GM11168 (cell line): ENCODE measurements around the gene C1QC.

ENCODE experiments used
- in situ Hi-C: fragments of 300-500 bp; cut with MboI; formaldehyde crosslinking; loops from one replicate; pipeline ENCODE4 v1.12.0; 2022; ENCODE audit warnings: low sequenced_read_pairs; ENCODE audit not compliant: unreplicated experiment

The C1QC gene

GRCh38 chr1:22618056-22618455 is 25.4 kb upstream of the C1QC start:
- in situ Hi-C loops = no loop called here

GRCh38 chr1:22619252-22619651 is 24.2 kb upstream of the C1QC start:
- in situ Hi-C loops = no loop called here

GRCh38 chr1:22619798-22620197 is 23.6 kb upstream of the C1QC start:
- in situ Hi-C loops = no loop called here

GRCh38 chr1:22621761-22622160 is 21.7 kb upstream of the C1QC start:
- in situ Hi-C loops = no loop called here

- in situ Hi-C loops = loop anchor here (25.0 kb wide), 1 partner anchor 488 kb away; the partner anchor contains the start of gene WNT4
These were observed 18.0 kb upstream of the C1QC start for GRCh38 chr1:22625262-22625925.

- in situ Hi-C loops = loop anchor here (25.0 kb wide), 1 partner anchor 489 kb away; the partner anchor contains the start of gene WNT4
These were observed 16.9 kb upstream of the C1QC start for GRCh38 chr1:22626237-22627157.

GRCh38 chr1:22627331-22627730 is 16.1 kb upstream of the C1QC start:
- in situ Hi-C loops = loop anchor here (25.0 kb wide), 1 partner anchor 490 kb away; the partner anchor contains the start of gene WNT4

GRCh38 chr1:22628698-22629444 is 14.6 kb upstream of the C1QC start:
- in situ Hi-C loops = loop anchor here (25.0 kb wide), 1 partner anchor 492 kb away; the partner anchor contains the start of gene WNT4

- in situ Hi-C loops = loop anchor here (5.0 to 25.0 kb wide), 2 partner anchors 203 to 493 kb away; partner anchors contain the start of gene WNT4
These were observed 13.5 kb upstream of the C1QC start for GRCh38 chr1:22629886-22630285.

GRCh38 chr1:22633697-22634463 is 9.6 kb upstream of the C1QC start:
- in situ Hi-C loops = loop anchor here (5.0 to 25.0 kb wide), 2 partner anchors 207 to 497 kb away; partner anchors contain the start of gene WNT4

GRCh38 chr1:22635436-22635835 is 8.0 kb upstream of the C1QC start:
- in situ Hi-C loops = loop anchor here (25.0 kb wide), 1 partner anchor 498 kb away; the partner anchor contains the start of gene WNT4

GRCh38 chr1:22636353-22636752 is 7.1 kb upstream of the C1QC start, which contains the start of gene C1QA:
Gene C1QA, plus strand, starts transcription at chr1:22636628. Its CDS starts 989 bp downstream, at chr1:22637617.
- in situ Hi-C loops = loop anchor here (25.0 kb wide), 1 partner anchor 499 kb away; the partner anchor contains the start of gene WNT4

GRCh38 chr1:22636927-22637326 is 6.5 kb upstream of the C1QC start:
- in situ Hi-C loops = loop anchor here (25.0 kb wide), 1 partner anchor 500 kb away; the partner anchor contains the start of gene WNT4

GRCh38 chr1:22637907-22638445 is 5.5 kb upstream of the C1QC start:
- in situ Hi-C loops = loop anchor here (25.0 kb wide), 1 partner anchor 501 kb away; the partner anchor contains the start of gene WNT4

- in situ Hi-C loops = loop anchor here (25.0 kb wide), 1 partner anchor 501 kb away; the partner anchor contains the start of gene WNT4
These were observed 4.8 kb upstream of the C1QC start for GRCh38 chr1:22638476-22639234.

- in situ Hi-C loops = loop anchor here (25.0 kb wide), 1 partner anchor 502 kb away; the partner anchor contains the start of gene WNT4
These were observed 4.1 kb upstream of the C1QC start for GRCh38 chr1:22639286-22639685.

GRCh38 chr1:22641247-22641646 is 2.2 kb upstream of the C1QC start:
- in situ Hi-C loops = loop anchor here (25.0 kb wide), 1 partner anchor 504 kb away; the partner anchor contains the start of gene WNT4
